Measurements from ENCODE around the gene CD58. TPM values are rescaled to one million over a fixed set of nuclear protein-coding genes. Genes with fewer than 3 reads are reported as not detected.

CD58 gene
- total and polyA plus RNA-seq, 2 of the 4 experiments (the other 2 are of a cell fraction), result 5.4 to 5.7 TPM

GRCh38 chr1:116534014-116534739 is 36.6 kb downstream of the CD58 start:
- in situ Hi-C loops (cut with MboI; ENCODE audit: low sequenced_read_pairs), result no loop called here
- dilution Hi-C loops (cut with HindIII; ENCODE audit: low sequenced_read_pairs, unreplicated experiment), result no loop called here
- BruUV-seq (replicated peaks), result no TSS peak

More at GRCh38 chr1:116534014-116534739, 36.6 kb downstream of the CD58 start:
- Histone ChIP-seq H3K23ac (ENCODE audit: low read depth, low read length) (no peak overlapping the region), H3K27ac (ENCODE audit: insufficient read depth, low read length) (no peak overlapping the region), H3K9me3 (ENCODE audit: control insufficient read depth, insufficient read depth, low read length) (no peaks in the 10 kb centered on the region), H4K8ac (ENCODE audit: low read depth in 2 of 2, low read length in 2 of 2) (no peak overlapping the region), H2AK9ac (replicated peaks; ENCODE audit: low read depth, low read length, poor library complexity) (no peak overlapping the region), H2AK5ac (ENCODE audit: low read depth, low read length) (no peak overlapping the region), H3K4me3 (ENCODE audit: insufficient read depth, low read depth, low read length) (no peak overlapping the region), H3K4me1 (ENCODE audit: control insufficient read depth, insufficient read depth, low read length) (peaks cover 2% of the 10 kb centered on the region; the same call in 1 of the 2 replicates), H3K14ac (replicated peaks; ENCODE audit: low read depth, low read length) (no peak overlapping the region), H3K9me1 (ENCODE audit: insufficient read depth, low read length) (no peaks in the 10 kb centered on the region), H2BK120ac (ENCODE audit: low read depth, low read length) (no peak overlapping the region), H2BK5ac (ENCODE audit: low read depth, low read length, poor library complexity, severe bottlenecking) (no peak overlapping the region), H4K91ac (ENCODE audit: insufficient read depth, low read depth, low read length) (no peak overlapping the region), H3K4me2 (ENCODE audit: low read depth, low read length) (no peak overlapping the region), H3K36me3 (ENCODE audit: control insufficient read depth, insufficient read depth, low read length) (no peaks in the 10 kb centered on the region), H2AFZ (replicated peaks; ENCODE audit: low read length, poor library complexity) (no peak overlapping the region), H4K5ac (ENCODE audit: low read depth, low read length) (no peak overlapping the region), H3K18ac (ENCODE audit: low read depth, low read length) (no peak overlapping the region), H3K27me3 (ENCODE audit: control insufficient read depth, insufficient read depth, low read length) (no peaks in the 10 kb centered on the region), H4K20me1 (ENCODE audit: insufficient read depth, low read length) (no peaks in the 10 kb centered on the region), H3K79me1 (ENCODE audit: low read depth in 1 of 2, low read length in 2 of 2) (no peaks in the 10 kb centered on the region), H3K4ac (ENCODE audit: low read depth, low read length) (no peak overlapping the region), H3K9ac (ENCODE audit: low read depth, low read length) (no peak overlapping the region), H2BK15ac (ENCODE audit: low read depth, low read length) (no peak overlapping the region), H3K56ac (ENCODE audit: extremely low read depth, insufficient read depth, low read length) (no peak overlapping the region), H2BK20ac (ENCODE audit: low read depth, low read length) (no peak overlapping the region)
- intact Hi-C loops (cut with micrococcal nuclease), result no loop called here
- 55% methylated on average over 13 of the region's 45 CpGs; no CpG with 5 or more reads in 1 of the 2 experiments for WGBS, 2 experiments (ENCODE audit: extremely low coverage in 2 of 2, insufficient read length in 1 of 2)
- POLR2A ChIA-PET (ENCODE audit: unreplicated experiment), result no interaction called here
- CTCF ChIA-PET, result no interaction called here
- DNase-seq, result no peak
- no peak for TF ChIP-seq BHLHE40 (IDR thresholded peaks at IDR 0.05; ENCODE audit: low read depth, low read length)
- no peak for TF ChIP-seq MXI1 (IDR thresholded peaks at IDR 0.05; ENCODE audit: borderline replicate concordance, low read depth, low read length)
- TF ChIP-seq RAD21 (IDR thresholded peaks at IDR 0.05; ENCODE audit: low read length), result no peak
- TF ChIP-seq MAZ (IDR thresholded peaks at IDR 0.05; ENCODE audit: borderline replicate concordance, low read depth, low read length), result no peak
- no peak for TF ChIP-seq NFE2L2 (IDR thresholded peaks at IDR 0.05; ENCODE audit: low read depth, low read length)
- TF ChIP-seq RFX5 (IDR thresholded peaks at IDR 0.05; ENCODE audit: low read depth, low read length), result no peak
- TF ChIP-seq MAFK (IDR thresholded peaks at IDR 0.05; ENCODE audit: low read depth, low read length), result no peak
- no peak for TF ChIP-seq CHD1 (IDR thresholded peaks at IDR 0.05; ENCODE audit: low read depth, low read length)
- no peak for TF ChIP-seq SMC3 (IDR thresholded peaks at IDR 0.05; ENCODE audit: low read depth, low read length)
- no peak for TF ChIP-seq FOS (IDR thresholded peaks at IDR 0.05; ENCODE audit: low read depth, low read length)
- no peak for TF ChIP-seq ELK1 (IDR thresholded peaks at IDR 0.05; ENCODE audit: borderline replicate concordance, low read depth, low read length)
- TF ChIP-seq CEBPB (IDR thresholded peaks at IDR 0.05; ENCODE audit: low read depth, low read length), result no peak
- TF ChIP-seq POLR2A (IDR thresholded peaks at IDR 0.05; ENCODE audit: low read depth, low read length), result no peak
- TF ChIP-seq RCOR1 (IDR thresholded peaks at IDR 0.05; ENCODE audit: insufficient replicate concordance, low read length), result no peak
- no peak for TF ChIP-seq CTCF (conservative IDR thresholded peaks at IDR 0.05; ENCODE audit: low read depth, low read length)
- TF ChIP-seq USF2 (IDR thresholded peaks at IDR 0.05; ENCODE audit: low read depth, low read length), result no peak
- no peak for ATAC-seq (ENCODE audit: low read depth)
